ENCODE measurements around the gene SORCS2.

The SORCS2 gene

DNA sequence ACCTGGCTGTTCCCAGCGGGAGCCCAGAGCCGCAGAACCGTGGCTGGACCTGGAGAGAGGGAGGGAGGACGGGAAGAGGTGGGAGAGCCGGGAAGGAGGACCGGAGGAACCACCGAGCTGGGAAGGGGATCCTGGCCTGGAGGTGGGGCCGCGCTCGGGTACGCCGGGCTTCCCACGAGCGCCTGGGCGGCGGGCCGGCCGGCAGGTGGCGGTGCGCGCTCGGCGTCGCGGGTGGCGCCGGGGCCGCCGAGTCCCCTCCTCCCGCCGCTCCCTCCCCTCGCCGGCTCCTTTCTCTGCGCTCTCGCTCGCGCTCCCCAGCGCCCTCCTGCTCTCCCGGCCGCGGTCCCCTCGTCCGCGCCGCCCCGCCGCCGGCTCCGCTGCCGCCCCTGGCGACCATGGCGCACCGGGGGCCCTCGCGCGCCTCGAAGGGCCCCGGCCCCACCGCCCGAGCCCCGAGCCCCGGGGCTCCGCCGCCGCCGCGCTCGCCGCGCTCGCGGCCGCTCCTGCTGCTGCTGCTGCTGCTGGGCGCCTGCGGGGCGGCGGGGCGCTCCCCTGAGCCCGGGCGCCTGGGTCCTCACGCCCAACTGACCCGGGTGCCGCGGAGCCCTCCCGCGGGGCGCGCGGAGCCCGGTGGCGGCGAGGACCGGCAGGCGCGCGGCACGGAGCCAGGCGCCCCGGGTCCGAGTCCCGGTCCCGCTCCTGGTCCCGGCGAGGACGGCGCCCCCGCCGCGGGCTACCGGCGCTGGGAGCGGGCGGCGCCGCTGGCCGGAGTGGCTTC, at the start of gene SORCS2:
TSS of gene SORCS2 (plus strand) at position 287 of the 778 bp plus-strand sequence.
- H3K4me1 ChIP-seq (ENCODE audit: insufficient read depth, low read length): no peaks in the 10 kb centered on the region
- H2AFZ ChIP-seq (ENCODE audit: low read depth, low read length): no peak within 1 kb of the TSS
- no peak within 1 kb of the TSS for H3K4me3 ChIP-seq (ENCODE audit: low read length)
- H3K36me3 ChIP-seq (ENCODE audit: insufficient read depth, low read length): no peaks in the 10 kb centered on the region
- H3K27me3 ChIP-seq (ENCODE audit: insufficient read depth, low read length): peaks cover 77% of the 10 kb centered on the region
- no peaks in the 10 kb centered on the region for H3K9me3 ChIP-seq (ENCODE audit: low read length)

GRCh38 chr4:7144374-7145290, 47.7 kb upstream of the SORCS2 start:
- Histone ChIP-seq H3K27me3 (ENCODE audit: insufficient read depth, low read length) (peaks cover 22% of the 10 kb centered on the region), H3K4me3 (ENCODE audit: low read length) (no peak overlapping the region), H3K36me3 (ENCODE audit: insufficient read depth, low read length) (no peaks in the 10 kb centered on the region), H2AFZ (ENCODE audit: low read depth, low read length) (no peak overlapping the region), H3K9me3 (ENCODE audit: low read length) (no peaks in the 10 kb centered on the region), H3K4me1 (ENCODE audit: insufficient read depth, low read length) (no peaks in the 10 kb centered on the region)

DNA sequence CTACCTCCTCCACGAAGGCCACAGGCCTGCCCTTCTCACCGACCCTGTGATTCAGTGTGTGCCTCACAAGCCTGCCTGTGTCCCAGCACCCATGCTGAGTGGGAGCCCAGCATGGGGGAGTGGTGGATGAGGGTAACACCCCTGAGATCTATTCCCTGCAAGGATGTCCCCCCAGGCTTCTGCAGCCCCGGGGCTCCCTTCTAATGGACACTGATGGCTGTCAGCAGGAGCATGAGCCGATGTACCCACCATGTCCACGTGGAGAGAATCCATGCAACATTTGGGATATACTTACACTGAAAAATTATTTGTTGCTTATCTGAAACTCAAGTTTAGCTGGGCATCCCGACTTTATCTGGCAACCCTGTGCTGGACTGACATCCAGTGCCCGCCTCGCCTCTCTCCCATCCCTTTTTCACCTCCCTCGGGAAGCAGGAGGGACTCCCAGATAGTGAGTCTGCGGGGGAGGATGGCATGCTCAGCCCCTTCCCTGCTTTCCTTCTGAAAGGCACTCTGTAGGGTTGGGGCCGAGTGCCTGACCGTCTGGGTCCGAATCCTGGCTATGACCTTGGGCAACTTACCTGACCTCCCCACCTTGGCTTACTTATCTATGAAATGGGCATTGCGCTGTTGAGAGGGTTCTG, 46.9 kb upstream of the SORCS2 start:
- H3K4me3 ChIP-seq (ENCODE audit: low read length): no peak overlapping the region
- no peaks in the 10 kb centered on the region for H3K9me3 ChIP-seq (ENCODE audit: low read length)
- no peaks in the 10 kb centered on the region for H3K4me1 ChIP-seq (ENCODE audit: insufficient read depth, low read length)
- no peak overlapping the region for H2AFZ ChIP-seq (ENCODE audit: low read depth, low read length)
- peaks cover 28% of the 10 kb centered on the region for H3K27me3 ChIP-seq (ENCODE audit: insufficient read depth, low read length)
- H3K36me3 ChIP-seq (ENCODE audit: insufficient read depth, low read length): no peaks in the 10 kb centered on the region

GRCh38 chr4:7146059-7146785, 46.1 kb upstream of the SORCS2 start:
- no peaks in the 10 kb centered on the region for H3K9me3 ChIP-seq (ENCODE audit: low read length)
- H3K36me3 ChIP-seq (ENCODE audit: insufficient read depth, low read length): no peaks in the 10 kb centered on the region
- H3K4me1 ChIP-seq (ENCODE audit: insufficient read depth, low read length): no peaks in the 10 kb centered on the region
- H3K4me3 ChIP-seq (ENCODE audit: low read length): no peak overlapping the region
- peaks cover 24% of the 10 kb centered on the region for H3K27me3 ChIP-seq (ENCODE audit: insufficient read depth, low read length)
- no peak overlapping the region for H2AFZ ChIP-seq (ENCODE audit: low read depth, low read length)

DNA sequence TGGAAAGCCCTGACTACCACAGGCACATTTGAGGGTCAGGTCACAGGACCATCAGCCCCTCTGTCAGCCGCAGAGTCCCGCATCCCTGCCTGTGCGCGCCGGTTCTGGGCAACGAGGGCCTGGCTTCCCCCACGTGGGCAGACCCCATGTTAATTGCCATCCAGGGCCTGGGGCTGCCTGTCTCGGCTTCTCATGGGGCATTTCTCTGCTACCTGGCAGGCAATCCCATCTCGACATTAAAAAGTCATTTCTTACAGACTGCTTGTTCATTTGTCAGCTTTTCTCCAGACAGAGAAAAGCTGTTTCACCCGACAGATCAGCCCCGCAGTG, 45.6 kb upstream of the SORCS2 start:
- Histone ChIP-seq H3K9me3 (ENCODE audit: low read length) (no peaks in the 10 kb centered on the region), H3K4me3 (ENCODE audit: low read length) (no peak overlapping the region), H3K36me3 (ENCODE audit: insufficient read depth, low read length) (no peaks in the 10 kb centered on the region), H3K27me3 (ENCODE audit: insufficient read depth, low read length) (peaks cover 24% of the 10 kb centered on the region), H3K4me1 (ENCODE audit: insufficient read depth, low read length) (no peaks in the 10 kb centered on the region), H2AFZ (ENCODE audit: low read depth, low read length) (no peak overlapping the region)

DNA sequence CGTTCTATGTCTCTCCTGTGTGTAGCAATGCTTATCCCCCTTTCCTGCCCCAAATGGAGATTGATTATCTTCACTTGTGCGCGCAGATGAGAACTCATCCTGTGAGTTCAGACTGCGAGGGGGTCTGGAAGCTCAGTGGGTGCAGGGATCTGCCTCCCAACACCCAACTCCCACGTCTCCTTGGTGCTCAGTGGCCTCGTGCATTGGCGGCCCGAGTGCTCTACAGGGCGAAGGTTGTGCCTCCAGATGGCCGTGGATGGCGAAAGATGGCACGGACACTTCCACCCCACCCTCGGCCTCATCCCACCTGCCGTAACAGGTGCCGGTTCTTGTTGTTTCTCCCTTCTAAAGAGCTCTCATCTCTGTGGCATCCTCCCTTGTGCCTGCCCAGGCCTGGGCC, 45.1 kb upstream of the SORCS2 start:
- H3K4me1 ChIP-seq (ENCODE audit: insufficient read depth, low read length): no peaks in the 10 kb centered on the region
- no peak overlapping the region for H3K4me3 ChIP-seq (ENCODE audit: low read length)
- peaks cover 24% of the 10 kb centered on the region for H3K27me3 ChIP-seq (ENCODE audit: insufficient read depth, low read length)
- no peaks in the 10 kb centered on the region for H3K36me3 ChIP-seq (ENCODE audit: insufficient read depth, low read length)
- H3K9me3 ChIP-seq (ENCODE audit: low read length): no peaks in the 10 kb centered on the region
- no peak overlapping the region for H2AFZ ChIP-seq (ENCODE audit: low read depth, low read length)

DNA sequence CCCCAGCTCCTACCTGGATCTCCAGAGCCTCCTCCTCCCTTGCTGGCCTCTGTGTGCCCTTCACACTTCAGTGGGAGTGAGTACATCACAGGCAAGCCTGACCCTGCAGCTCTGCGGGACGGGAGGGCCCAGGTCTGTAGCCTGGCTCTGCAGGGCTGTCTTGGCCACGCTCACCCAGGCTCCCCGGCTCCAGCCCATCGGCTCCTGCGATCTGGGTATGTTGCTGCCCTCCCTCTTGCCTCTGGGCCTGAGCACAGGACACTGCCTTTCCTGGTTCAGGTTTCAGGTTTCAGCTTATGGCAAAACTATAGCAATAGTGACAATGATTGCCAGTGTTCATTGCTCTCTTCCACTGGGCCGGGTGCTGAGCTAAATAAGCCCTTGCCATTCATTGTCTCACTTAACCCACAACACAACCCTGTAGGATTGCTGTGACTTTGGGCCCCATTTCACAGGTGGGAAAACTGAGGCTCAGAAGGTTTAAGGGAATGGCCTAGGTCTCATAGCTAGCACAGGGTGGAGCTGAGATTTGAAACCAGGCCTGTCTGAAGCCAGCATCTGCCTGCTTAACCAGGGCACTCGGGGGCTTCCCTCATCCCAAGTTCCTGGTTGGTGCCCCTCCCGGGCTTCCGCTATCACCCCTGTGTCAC, 44.6 kb upstream of the SORCS2 start:
- no peaks in the 10 kb centered on the region for H3K4me1 ChIP-seq (ENCODE audit: insufficient read depth, low read length)
- H3K4me3 ChIP-seq (ENCODE audit: low read length): no peak overlapping the region
- no peaks in the 10 kb centered on the region for H3K36me3 ChIP-seq (ENCODE audit: insufficient read depth, low read length)
- H2AFZ ChIP-seq (ENCODE audit: low read depth, low read length): no peak overlapping the region
- peaks cover 24% of the 10 kb centered on the region for H3K27me3 ChIP-seq (ENCODE audit: insufficient read depth, low read length)
- no peaks in the 10 kb centered on the region for H3K9me3 ChIP-seq (ENCODE audit: low read length)

- H3K4me3 ChIP-seq (ENCODE audit: low read length): no peak overlapping the region
- no peaks in the 10 kb centered on the region for H3K4me1 ChIP-seq (ENCODE audit: insufficient read depth, low read length)
- H3K27me3 ChIP-seq (ENCODE audit: insufficient read depth, low read length): peaks cover 26% of the 10 kb centered on the region
- no peaks in the 10 kb centered on the region for H3K36me3 ChIP-seq (ENCODE audit: insufficient read depth, low read length)
- no peak overlapping the region for H2AFZ ChIP-seq (ENCODE audit: low read depth, low read length)
- no peaks in the 10 kb centered on the region for H3K9me3 ChIP-seq (ENCODE audit: low read length)
These were observed 44.0 kb upstream of the SORCS2 start for GRCh38 chr4:7148337-7148736.

- Histone ChIP-seq H3K4me1 (ENCODE audit: insufficient read depth, low read length) (no peaks in the 10 kb centered on the region), H3K36me3 (ENCODE audit: insufficient read depth, low read length) (no peaks in the 10 kb centered on the region), H2AFZ (ENCODE audit: low read depth, low read length) (no peak overlapping the region), H3K27me3 (ENCODE audit: insufficient read depth, low read length) (peaks cover 30% of the 10 kb centered on the region), H3K9me3 (ENCODE audit: low read length) (no peaks in the 10 kb centered on the region), H3K4me3 (ENCODE audit: low read length) (no peak overlapping the region)
These were observed 42.2 kb upstream of the SORCS2 start for GRCh38 chr4:7150036-7150635.

- H3K4me3 ChIP-seq (ENCODE audit: low read length): no peak overlapping the region
- H3K36me3 ChIP-seq (ENCODE audit: insufficient read depth, low read length): no peaks in the 10 kb centered on the region
- H3K9me3 ChIP-seq (ENCODE audit: low read length): no peaks in the 10 kb centered on the region
- H2AFZ ChIP-seq (ENCODE audit: low read depth, low read length): no peak overlapping the region
- peaks cover 30% of the 10 kb centered on the region for H3K27me3 ChIP-seq (ENCODE audit: insufficient read depth, low read length)
- no peaks in the 10 kb centered on the region for H3K4me1 ChIP-seq (ENCODE audit: insufficient read depth, low read length)
These were observed 40.6 kb upstream of the SORCS2 start for GRCh38 chr4:7151668-7152227.

DNA sequence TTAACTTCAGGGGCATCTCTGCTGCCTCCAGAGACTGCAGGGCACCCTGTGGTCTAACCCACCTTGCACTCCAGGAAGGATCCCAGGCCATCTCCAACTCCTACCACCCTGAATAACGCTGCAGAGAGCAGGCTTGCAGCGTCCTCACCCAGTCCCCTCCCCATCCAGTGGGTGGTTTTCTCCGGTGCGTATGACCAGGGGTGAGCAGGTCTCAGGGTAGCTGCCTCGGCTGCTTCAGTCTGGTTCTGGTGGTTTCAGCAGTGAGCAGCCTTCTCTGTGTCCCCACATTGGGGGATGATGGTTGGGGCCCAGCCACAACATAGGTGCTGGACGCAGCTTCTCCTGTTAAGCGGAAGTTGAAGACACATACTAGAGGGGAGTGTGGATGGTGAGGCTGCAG, 38.6 kb upstream of the SORCS2 start:
- Histone ChIP-seq H3K36me3 (ENCODE audit: insufficient read depth, low read length) (no peaks in the 10 kb centered on the region), H2AFZ (ENCODE audit: low read depth, low read length) (no peak overlapping the region), H3K9me3 (ENCODE audit: low read length) (no peaks in the 10 kb centered on the region), H3K27me3 (ENCODE audit: insufficient read depth, low read length) (peaks cover 26% of the 10 kb centered on the region), H3K4me3 (ENCODE audit: low read length) (no peak overlapping the region), H3K4me1 (ENCODE audit: insufficient read depth, low read length) (no peaks in the 10 kb centered on the region)
